Uterus (tissue), 2 donors: ENCODE data around the gene RABEP2.

Experiments used
- CTCF ChIP-seq, 4 experiments: fragments of 200-600 bp in 2 of 4; fragments of 450-650 bp in 2 of 4; sonication (generic) in 2 of 4; IDR thresholded peaks; one replicate each; pipeline ENCODE4 v1.5.1; 2016 to 2019; ENCODE audit warnings: antibody characterized with exemption in 4 of 4, mild to moderate bottlenecking in 2 of 4, moderate library complexity in 1 of 4
- POLR2A ChIP-seq, 2 donors: fragments of 450-650 bp; IDR thresholded peaks; one replicate each; pipeline ENCODE4 v1.6.1; 2016; ENCODE audit warnings: antibody characterized with exemption in 2 of 2, mild to moderate bottlenecking in 1 of 2, moderate library complexity in 1 of 2

GRCh38 chr16:28891964-28892890, 32.8 kb downstream of the RABEP2 start:
- TF ChIP-seq CTCF (IDR thresholded peaks at IDR 0.05) (no peak), POLR2A (IDR thresholded peaks at IDR 0.05) (no peak)
